H9 (cell line): ENCODE results near the gene CD48. TPM values are rescaled to one million over a fixed set of nuclear protein-coding genes. Genes with fewer than 3 reads are reported as not detected.

Source experiments
- DNase-seq: peaks from one replicate; pipeline ENCODE4 v3.0.0-alpha.2; 2017
- H2AFZ ChIP-seq: one replicate; pipeline ENCODE4 v1.6.1; 2013; ENCODE audit warnings: mild to moderate bottlenecking, low read length, control low read depth, moderate library complexity
- H2AK5ac ChIP-seq: 2 replicates; pipeline ENCODE4 v1.6.1; 2013; ENCODE audit warnings: low read length, control low read depth, mixed read lengths; ENCODE audit not compliant: insufficient read length
- H2BK120ac ChIP-seq: one replicate; pipeline ENCODE4 v1.6.1; 2013; ENCODE audit warnings: low read depth, mild to moderate bottlenecking, low read length, control low read depth, inconsistent platforms; ENCODE audit not compliant: poor library complexity, severe bottlenecking
- H2BK12ac ChIP-seq: 2 replicates; pipeline ENCODE4 v1.6.1; 2013; ENCODE audit warnings: low read length, control low read depth, mixed read lengths, low read depth; ENCODE audit not compliant: insufficient read length
- H2BK15ac ChIP-seq: 2 replicates; pipeline ENCODE4 v1.6.1; 2013; ENCODE audit warnings: low read depth, low read length, control low read depth
- H2BK20ac ChIP-seq: one replicate; pipeline ENCODE4 v1.6.1; 2013; ENCODE audit warnings: low read depth, mild to moderate bottlenecking, low read length, control low read depth, inconsistent platforms; ENCODE audit not compliant: poor library complexity, severe bottlenecking
- H2BK5ac ChIP-seq: 2 replicates; pipeline ENCODE4 v1.6.1; 2013; ENCODE audit warnings: low read length, control low read depth, mixed read lengths; ENCODE audit not compliant: insufficient read length
- H3K14ac ChIP-seq: 2 replicates; pipeline ENCODE4 v1.6.1; 2013; ENCODE audit warnings: low read length, control low read depth; ENCODE audit not compliant: insufficient read depth
- H3K18ac ChIP-seq: 2 replicates; pipeline ENCODE4 v1.6.1; 2013; ENCODE audit warnings: low read depth, mild to moderate bottlenecking, mixed read lengths, low read length, control low read depth; ENCODE audit not compliant: insufficient read length
- H3K23ac ChIP-seq: 2 replicates; pipeline ENCODE4 v1.6.1; 2013; ENCODE audit warnings: low read length, control low read depth, mixed read lengths, low read depth; ENCODE audit not compliant: insufficient read length
- H3K23me2 ChIP-seq: 2 replicates; pipeline ENCODE4 v1.6.1; 2013; ENCODE audit warnings: low read depth, mild to moderate bottlenecking, mixed read lengths, low read length, control low read depth; ENCODE audit not compliant: insufficient read length, poor library complexity, severe bottlenecking
- H3K27ac ChIP-seq: 2 replicates; pipeline ENCODE4 v1.5.1; 2013; ENCODE audit warnings: low read length, control low read depth, mixed read lengths, low read depth; ENCODE audit not compliant: insufficient read length
- H3K27me3 ChIP-seq: 2 replicates; pipeline ENCODE4 v1.6.1; 2013; ENCODE audit warnings: low read length, control low read depth, inconsistent platforms; ENCODE audit not compliant: insufficient read depth
- H3K4ac ChIP-seq: 2 replicates; pipeline ENCODE4 v1.6.1; 2013; ENCODE audit warnings: low read depth, mild to moderate bottlenecking, control low read depth, inconsistent platforms, low read length, moderate library complexity
- H3K4me1 ChIP-seq: 2 replicates; pipeline ENCODE4 v1.6.1; 2013; ENCODE audit warnings: low read length, control low read depth, inconsistent platforms; ENCODE audit not compliant: insufficient read depth
- H3K4me2 ChIP-seq: 2 replicates; pipeline ENCODE4 v1.6.1; 2013; ENCODE audit warnings: low read length, control low read depth, mixed read lengths; ENCODE audit not compliant: insufficient read length, insufficient read depth
- H3K56ac ChIP-seq: 2 replicates; pipeline ENCODE4 v1.6.1; 2013; ENCODE audit warnings: low read depth, mild to moderate bottlenecking, mixed read lengths, low read length, control low read depth; ENCODE audit not compliant: insufficient read length
- H3K79me1 ChIP-seq: 2 replicates; pipeline ENCODE4 v1.6.1; 2013; ENCODE audit warnings: low read depth, mild to moderate bottlenecking, moderate library complexity, low read length, control low read depth, inconsistent platforms; ENCODE audit not compliant: insufficient read depth, poor library complexity, severe bottlenecking
- H3K79me2 ChIP-seq: 2 replicates; pipeline ENCODE4 v1.6.1; 2013; ENCODE audit warnings: low read length, control low read depth, inconsistent platforms; ENCODE audit not compliant: insufficient read depth
- H3K9ac ChIP-seq: 2 replicates; pipeline ENCODE4 v1.6.1; 2013; ENCODE audit warnings: low read length, control low read depth, mixed read lengths; ENCODE audit not compliant: insufficient read length; ENCODE audit errors: extremely low read depth
- H3K9me3 ChIP-seq: one replicate; pipeline ENCODE4 v1.6.1; 2013; ENCODE audit warnings: low read depth, low read length, inconsistent platforms; ENCODE audit not compliant: control insufficient read depth
- H3T11ph ChIP-seq: one replicate; pipeline ENCODE4 v1.6.1; 2013; ENCODE audit warnings: mild to moderate bottlenecking, low read length, control low read depth, inconsistent platforms
- H4K20me1 ChIP-seq: one replicate; pipeline ENCODE4 v1.6.1; 2013; ENCODE audit not compliant: control insufficient read depth, insufficient read length, insufficient read depth
- H4K5ac ChIP-seq: 2 replicates; pipeline ENCODE4 v1.6.1; 2013; ENCODE audit warnings: low read depth, mild to moderate bottlenecking, mixed read lengths, low read length, control low read depth; ENCODE audit not compliant: insufficient read length
- H4K8ac ChIP-seq: replicated peaks from 2 replicates; pipeline ENCODE4 v1.6.1; 2013; ENCODE audit warnings: low read length, control low read depth, mixed read lengths, low read depth; ENCODE audit not compliant: insufficient read length
- H4K91ac ChIP-seq: 2 replicates; pipeline ENCODE4 v1.6.1; 2013; ENCODE audit warnings: low read depth, mild to moderate bottlenecking, moderate library complexity, mixed read lengths, low read length, control low read depth; ENCODE audit not compliant: insufficient read length
- H3K27ac Mint-ChIP-seq, 3 experiments: 2 replicates in 2 of 3; 3 replicates in 1 of 3; pipeline ENCODE4 v1.8.0; 2020 to 2021; ENCODE audit warnings: mixed read lengths in 3 of 3, mild to moderate bottlenecking in 1 of 3, moderate library complexity in 1 of 3
- H3K27me3 Mint-ChIP-seq: 2 replicates; pipeline ENCODE4 v1.8.0; 2021; ENCODE audit warnings: low read depth, mild to moderate bottlenecking, moderate library complexity, mixed read lengths
- H3K36me3 Mint-ChIP-seq, 3 experiments: 2 replicates in 2 of 3; 3 replicates in 1 of 3; pipeline ENCODE4 v1.8.0; 2020 to 2021; ENCODE audit warnings: low read depth in 3 of 3, mixed read lengths in 3 of 3; ENCODE audit not compliant: insufficient read depth in 1 of 3
- H3K4me1 Mint-ChIP-seq, 2 experiments: 2 replicates each; pipeline ENCODE4 v1.8.0; 2020; ENCODE audit warnings: mixed read lengths in 2 of 2
- H3K4me3 Mint-ChIP-seq, 2 experiments: 2 replicates in 1 of 2; 3 replicates in 1 of 2; pipeline ENCODE4 v1.8.0; 2020 to 2021; ENCODE audit warnings: mild to moderate bottlenecking in 2 of 2, mixed read lengths in 2 of 2, moderate library complexity in 1 of 2
- H3K9me3 Mint-ChIP-seq, 2 experiments: 2 replicates in 1 of 2; 3 replicates in 1 of 2; pipeline ENCODE4 v1.8.0; 2020; ENCODE audit warnings: mild to moderate bottlenecking in 2 of 2, mixed read lengths in 2 of 2, moderate library complexity in 1 of 2
- CTCF ChIP-seq: fragments of 200-600 bp; sonication (generic); conservative IDR thresholded peaks from 3 replicates; pipeline ENCODE4 v1.8.0; 2021; ENCODE audit warnings: antibody characterized with exemption, mild to moderate bottlenecking
- WGBS: extraction: QIAGEN DNeasy Blood & Tissue Kit; methylation state at CpG from one replicate; pipeline ENCODE4 v1.1.7; 2013; ENCODE audit warnings: missing lambda C conversion rate, low lambda C conversion rate, mixed read lengths; ENCODE audit not compliant: insufficient read length; ENCODE audit errors: extremely low coverage; 5-methylcytosine and 5-hydroxymethylcytosine counted together
- total RNA-seq: library from RNA; stranded (reverse); gene quantifications from 2 replicates; pipeline ENCODE4 v1.2.1, GENCODE V29; 2021

Gene CD48
- total RNA-seq, 1 experiment from 2014 or later: not detected

- Histone ChIP-seq H3K18ac (no peak overlapping the region), H3K79me1 (no peaks in the 10 kb centered on the region), H4K5ac (no peak overlapping the region), H3K23me2 (no peaks in the 10 kb centered on the region), H3K4ac (no peak overlapping the region), H3K56ac (no peak overlapping the region), H3K9ac (no peak overlapping the region), H2BK15ac (no peak overlapping the region), H2BK20ac (no peak overlapping the region), H3K9me3 (no peaks in the 10 kb centered on the region), H4K20me1 (no peaks in the 10 kb centered on the region), H3K23ac (no peak overlapping the region), H3K4me1 (no peaks in the 10 kb centered on the region; the same call in 1 of the 2 replicates), H2AFZ (no peak overlapping the region), H4K8ac (no peak overlapping the region), H3T11ph (no peak overlapping the region), H2BK12ac (no peak overlapping the region), H3K4me2 (no peak overlapping the region), H2AK5ac (no peak overlapping the region), H3K27ac (no peak overlapping the region), H4K91ac (no peak overlapping the region), H3K27me3 (no peaks in the 10 kb centered on the region; the same call in 1 of the 2 replicates), H3K79me2 (no peaks in the 10 kb centered on the region), H2BK120ac (no peak overlapping the region), H2BK5ac (no peak overlapping the region), H3K14ac (no peak overlapping the region)
- Mint-ChIP-seq H3K4me3 (no peak overlapping the region), H3K27ac (no peak overlapping the region), H3K4me1 (peaks cover 18 to 20% of the 10 kb centered on the region in 2 experiments), H3K27me3 (no peaks in the 10 kb centered on the region), H3K9me3 (no peaks in the 10 kb centered on the region), H3K36me3 (no peaks in the 10 kb centered on the region; a peak in 1 of 7 replicates)
- no peak for DNase-seq
- no peak for TF ChIP-seq CTCF
- no CpG with 5 or more reads among the region's 2 CpGs for WGBS
These were observed 71.1 kb downstream of the CD48 start for GRCh38 chr1:160640359-160641123.
